Calu3 (cell line): ENCODE data around the gene DDOST. TPM values are rescaled to one million over a fixed set of nuclear protein-coding genes. Genes with fewer than 3 reads are reported as not detected.

Experiments
- BruUV-seq: library from RNA; stranded (reverse); fragments of 400-500 nt; replicated peaks from 2 replicates; lab custom pipeline; 2021; lab: Mats Ljungman, UMichigan
- CTCF ChIA-PET: fragments of 300-600 bp; sonication (Branson Sonifier 250); formaldehyde crosslinking; loops from one replicate; lab custom pipeline; 2022; ENCODE audit warnings: antibody characterized with exemption; lab: Charles Lee
- DNase-seq: peaks from one replicate; pipeline ENCODE4 v3.0.0; 2022
- H3K27ac Mint-ChIP-seq: one replicate; pipeline ENCODE4 v1.8.0; 2022; ENCODE audit warnings: mixed read lengths; ENCODE audit not compliant: unreplicated experiment
- H3K27me3 Mint-ChIP-seq: one replicate; pipeline ENCODE4 v1.8.0; 2022; ENCODE audit warnings: mixed read lengths; ENCODE audit not compliant: unreplicated experiment
- H3K36me3 Mint-ChIP-seq: one replicate; pipeline ENCODE4 v1.8.0; 2022; ENCODE audit warnings: mild to moderate bottlenecking, moderate library complexity, mixed read lengths; ENCODE audit not compliant: insufficient read depth, unreplicated experiment
- H3K4me1 Mint-ChIP-seq: one replicate; pipeline ENCODE4 v1.8.0; 2022; ENCODE audit warnings: mild to moderate bottlenecking, low read depth, mixed read lengths; ENCODE audit not compliant: unreplicated experiment
- H3K4me3 Mint-ChIP-seq: one replicate; pipeline ENCODE4 v1.8.0; 2022; ENCODE audit warnings: mild to moderate bottlenecking, low read depth, moderate library complexity, mixed read lengths; ENCODE audit not compliant: unreplicated experiment
- H3K9me3 Mint-ChIP-seq: one replicate; pipeline ENCODE4 v1.8.0; 2022; ENCODE audit warnings: low read depth, mixed read lengths; ENCODE audit not compliant: unreplicated experiment
- CTCF ChIP-seq: fragments of 200-600 bp; IDR thresholded peaks from one replicate; pipeline ENCODE4 v1.8.0; 2022; ENCODE audit warnings: antibody characterized with exemption; ENCODE audit not compliant: unreplicated experiment
- intact Hi-C: fragments of 100-400 bp; cut with micrococcal nuclease; formaldehyde crosslinking; loops from one replicate; pipeline ENCODE4 v1.10.0; 2022; ENCODE audit not compliant: unreplicated experiment
- total RNA-seq: library from RNA; stranded (reverse); gene quantifications from 2 replicates; pipeline ENCODE4 v1.2.3, GENCODE V29; 2022

The DDOST gene
- total RNA-seq, 1 experiment from 2014 or later = 266 TPM

GRCh38 chr1:20614131-20614579, 47.0 kb downstream of the DDOST start:
- H3K4me3 Mint-ChIP-seq = no peak overlapping the region
- peaks cover 18% of the 10 kb centered on the region for H3K36me3 Mint-ChIP-seq
- no peaks in the 10 kb centered on the region for H3K27me3 Mint-ChIP-seq
- intact Hi-C loops = no loop called here
- CTCF ChIA-PET = interaction anchor here (0.6 to 1.8 kb wide), 5 partner anchors 19 to 585 kb away, joined by 3 to 8 read pairs (median 3); partner anchors contain the start of genes CDA and PINK1
- BruUV-seq = no TSS peak
- H3K4me1 Mint-ChIP-seq = peaks cover 27% of the 10 kb centered on the region
- TF ChIP-seq CTCF = no peak
- peak overlapping the region; percentile 91 for H3K27ac Mint-ChIP-seq
- DNase-seq = no peak
- H3K9me3 Mint-ChIP-seq = no peaks in the 10 kb centered on the region

GRCh38 chr1:20612221-20612746, 48.9 kb downstream of the DDOST start:
- peak overlapping the region; percentile 78 for H3K27ac Mint-ChIP-seq
- no TSS peak for BruUV-seq
- intact Hi-C loops = no loop called here
- CTCF ChIA-PET = no interaction called here
- no peak for TF ChIP-seq CTCF
- H3K27me3 Mint-ChIP-seq = no peaks in the 10 kb centered on the region
- peak; percentile 49 for DNase-seq
- peaks cover 18% of the 10 kb centered on the region for H3K36me3 Mint-ChIP-seq
- H3K9me3 Mint-ChIP-seq = no peaks in the 10 kb centered on the region
- peaks cover 27% of the 10 kb centered on the region for H3K4me1 Mint-ChIP-seq
- H3K4me3 Mint-ChIP-seq = peak overlapping the region; percentile 10

- CTCF ChIA-PET = no interaction called here
- no TSS peak for BruUV-seq
- Mint-ChIP-seq H3K9me3 (no peaks in the 10 kb centered on the region), H3K36me3 (peaks cover 18% of the 10 kb centered on the region), H3K4me3 (no peak overlapping the region), H3K27ac (no peak overlapping the region), H3K27me3 (no peaks in the 10 kb centered on the region), H3K4me1 (peaks cover 27% of the 10 kb centered on the region)
- intact Hi-C loops = no loop called here
- no peak for TF ChIP-seq CTCF
- no peak for DNase-seq
Measured at GRCh38 chr1:20611652-20612051, 49.5 kb downstream of the DDOST start.

- intact Hi-C loops = no loop called here
Measured at GRCh38 chr1:20610970-20611369, 50.2 kb downstream of the DDOST start.

More at GRCh38 chr1:20610970-20611369, 50.2 kb downstream of the DDOST start:
- Mint-ChIP-seq H3K27me3 (no peaks in the 10 kb centered on the region), H3K4me1 (peaks cover 27% of the 10 kb centered on the region), H3K9me3 (no peaks in the 10 kb centered on the region), H3K36me3 (peaks cover 18% of the 10 kb centered on the region), H3K27ac (no peak overlapping the region), H3K4me3 (no peak overlapping the region)
- BruUV-seq = no TSS peak
- CTCF ChIA-PET = no interaction called here
- no peak for TF ChIP-seq CTCF
- DNase-seq = no peak
